ENCODE results near the gene AQP5.

The AQP5 gene

GRCh38 chr12:49932533-49933130 is 29.0 kb upstream of the AQP5 start:
- FAIRE-seq = no peak

DNA sequence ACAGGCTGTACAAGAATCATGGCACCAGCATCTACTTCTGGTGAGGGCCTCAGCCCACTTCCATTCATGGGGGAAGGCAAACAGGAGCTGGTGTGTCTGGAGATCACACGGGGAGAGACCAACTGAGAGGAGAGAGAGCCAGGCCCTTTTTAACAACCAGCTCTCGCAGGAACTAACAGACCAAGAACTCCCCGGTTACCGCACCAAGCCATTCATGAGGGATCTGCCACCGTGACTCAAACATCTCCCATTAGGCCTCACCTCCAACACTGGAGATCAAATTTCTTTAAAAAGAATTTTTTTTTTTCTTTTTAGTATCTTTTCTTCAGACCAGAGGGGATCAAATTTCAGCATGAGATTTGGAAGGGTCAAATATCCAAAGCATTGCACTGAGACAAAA is 27.9 kb upstream of the AQP5 start:
- FAIRE-seq = no peak

DNA sequence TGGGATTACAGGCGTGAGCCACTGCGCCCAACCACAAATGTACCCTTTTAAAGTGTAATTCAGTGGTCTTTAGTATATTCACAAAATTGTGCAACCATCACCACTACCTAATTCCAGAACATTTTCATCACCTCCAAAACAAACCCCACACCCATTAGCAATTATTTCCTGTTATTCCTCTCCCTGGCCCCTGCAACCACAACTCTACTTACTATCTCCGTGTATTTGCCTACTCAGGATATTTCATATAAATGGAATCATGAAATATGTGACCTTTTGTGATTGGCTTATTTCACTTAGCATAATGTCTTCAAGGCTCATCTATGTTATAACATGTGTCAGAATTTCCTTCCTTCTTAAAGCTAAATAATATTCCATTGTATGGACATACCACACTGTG is 27.2 kb upstream of the AQP5 start:
- FAIRE-seq = no peak

DNA sequence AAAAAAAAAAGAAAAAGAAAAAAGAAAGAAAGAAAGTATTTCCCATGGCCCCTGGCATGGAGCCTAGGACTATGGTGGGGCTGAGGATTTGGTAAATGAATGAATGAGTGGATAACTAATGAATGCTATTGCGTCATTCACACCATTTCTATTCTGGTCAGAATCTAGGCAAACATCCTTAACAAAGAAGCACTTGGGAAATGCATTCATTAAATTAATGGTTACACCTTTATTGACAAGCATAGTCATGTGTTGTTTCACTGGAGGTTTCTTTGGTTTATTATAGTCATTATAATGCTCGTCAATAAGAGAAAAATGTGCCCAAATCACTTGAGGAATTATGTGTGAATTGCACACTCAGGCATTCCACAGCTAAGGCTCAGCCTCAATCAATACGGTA is 24.7 kb upstream of the AQP5 start:
- no peak for FAIRE-seq

- no peak for FAIRE-seq
These were observed 23.9 kb upstream of the AQP5 start for GRCh38 chr12:49937639-49938300.

- FAIRE-seq = no peak
These were observed 22.4 kb upstream of the AQP5 start for GRCh38 chr12:49939307-49939706.

GRCh38 chr12:49939707-49940106 is 22.0 kb upstream of the AQP5 start:
- FAIRE-seq = no peak

DNA sequence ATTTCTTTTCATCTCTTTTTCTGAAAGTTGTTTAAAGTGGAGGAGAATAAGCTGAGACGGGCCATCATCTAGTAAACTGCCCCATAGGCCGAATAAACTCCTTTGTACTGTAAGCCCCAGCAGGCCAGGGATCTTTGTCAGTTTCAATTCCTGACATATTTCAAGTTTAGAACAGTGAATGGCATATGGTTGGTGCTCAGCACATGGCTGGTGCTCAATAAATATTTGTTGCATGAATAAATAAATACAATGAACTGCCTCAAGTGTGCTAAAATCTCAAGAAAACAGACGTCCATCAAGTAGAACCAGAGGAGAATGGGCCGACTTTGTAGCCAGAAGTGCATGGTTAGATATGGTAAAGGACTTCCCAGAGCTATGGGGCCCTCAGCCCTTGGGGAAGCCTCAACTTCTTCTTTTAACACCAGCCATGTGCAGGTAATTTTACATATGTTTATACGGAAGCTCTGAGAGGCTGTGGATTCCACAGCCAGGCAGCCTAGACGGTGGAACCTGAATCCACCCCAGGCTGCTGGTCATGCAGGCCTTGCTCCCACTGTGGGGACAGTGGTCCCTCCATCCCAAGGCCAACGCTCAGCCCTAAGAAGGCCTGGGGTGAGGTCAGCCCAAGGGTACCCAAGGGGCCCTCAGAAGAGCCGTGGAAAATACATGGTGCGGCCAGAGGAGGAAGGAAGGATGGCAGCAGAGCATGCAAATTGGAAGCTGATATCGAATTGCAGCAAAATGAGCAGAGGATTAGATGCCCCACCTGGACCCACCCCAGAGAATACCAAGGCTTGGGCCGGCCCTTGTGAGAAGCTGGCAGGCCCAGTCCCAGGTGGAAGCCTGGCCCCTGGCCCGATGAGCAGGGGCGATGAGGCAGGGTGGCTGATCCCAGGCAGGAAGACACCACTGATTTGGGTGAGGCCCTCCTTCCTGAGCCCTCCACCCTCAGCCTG is 19.8 kb upstream of the AQP5 start:
- no peak for FAIRE-seq

DNA sequence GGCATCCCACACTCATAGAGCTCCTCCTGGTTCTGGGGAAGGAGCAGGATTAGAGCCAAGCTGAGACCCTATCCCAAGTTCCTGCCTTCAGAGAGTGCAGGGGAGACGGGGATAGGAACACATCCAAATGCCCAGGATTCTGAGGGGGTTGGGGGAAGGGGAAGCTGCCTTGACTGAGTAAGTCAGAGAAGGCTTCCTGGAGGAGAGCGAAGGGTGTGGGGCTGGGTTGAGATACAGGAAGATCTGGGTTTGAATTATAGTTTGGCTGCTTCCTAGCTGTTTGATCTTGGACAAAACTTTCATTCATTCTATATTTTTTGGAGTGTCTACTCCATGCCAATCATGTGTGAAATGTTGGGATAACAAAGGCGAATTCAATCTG is 19.2 kb upstream of the AQP5 start:
- FAIRE-seq = no peak

DNA sequence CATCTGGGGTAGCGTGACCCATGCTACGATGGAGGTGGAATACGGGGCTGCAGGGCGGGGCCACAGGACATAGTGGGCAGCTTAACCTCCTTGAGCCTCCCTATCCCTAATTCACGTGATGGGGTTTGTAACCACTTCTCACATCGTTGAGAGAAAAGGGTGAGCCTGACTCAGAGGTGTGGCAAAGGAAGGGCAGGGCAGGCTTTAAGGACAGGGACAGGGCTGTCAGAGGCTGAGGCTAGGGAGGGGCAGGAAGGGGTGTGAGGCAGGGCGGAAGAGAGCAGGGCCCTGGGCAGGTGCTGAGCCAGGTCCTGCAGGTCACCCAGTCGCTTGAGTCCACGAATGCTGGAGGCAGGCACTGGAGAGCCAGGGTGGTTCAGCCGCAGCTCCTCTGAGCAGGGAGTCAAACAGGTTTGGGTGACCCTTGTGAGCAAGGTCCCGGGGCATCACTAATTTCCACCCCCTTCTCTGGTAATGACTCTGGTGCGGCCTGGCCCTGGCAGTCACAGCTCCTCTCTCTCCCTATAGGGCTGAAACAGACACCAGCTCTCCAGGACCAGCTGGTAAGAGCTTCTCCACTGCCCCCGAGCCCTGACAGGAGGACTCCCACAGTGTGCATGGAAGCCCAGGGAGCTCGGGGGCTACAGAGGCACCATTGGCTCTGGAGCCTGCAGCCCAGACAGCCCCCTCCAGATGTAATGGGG is 18.6 kb upstream of the AQP5 start:
- no peak for FAIRE-seq

DNA sequence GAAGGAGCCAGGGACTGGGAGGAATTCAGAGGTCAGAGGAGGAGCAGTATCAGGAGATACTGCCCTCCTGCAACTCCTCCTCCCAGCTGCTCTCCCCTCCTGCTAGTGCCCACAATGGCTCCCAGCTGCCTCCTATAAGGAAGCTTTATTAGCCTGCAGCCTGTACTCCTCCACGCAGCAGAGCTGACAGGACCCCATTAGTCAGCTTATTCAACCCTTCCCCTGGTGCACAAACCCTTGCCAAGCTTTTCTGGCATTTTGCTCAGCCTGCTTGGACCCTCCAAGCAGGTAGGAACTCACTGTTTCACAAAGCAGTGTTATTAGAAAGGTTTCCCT is 18.1 kb upstream of the AQP5 start:
- no peak for FAIRE-seq

- no peak for FAIRE-seq
These were observed 17.6 kb upstream of the AQP5 start for GRCh38 chr12:49944046-49944445.

DNA sequence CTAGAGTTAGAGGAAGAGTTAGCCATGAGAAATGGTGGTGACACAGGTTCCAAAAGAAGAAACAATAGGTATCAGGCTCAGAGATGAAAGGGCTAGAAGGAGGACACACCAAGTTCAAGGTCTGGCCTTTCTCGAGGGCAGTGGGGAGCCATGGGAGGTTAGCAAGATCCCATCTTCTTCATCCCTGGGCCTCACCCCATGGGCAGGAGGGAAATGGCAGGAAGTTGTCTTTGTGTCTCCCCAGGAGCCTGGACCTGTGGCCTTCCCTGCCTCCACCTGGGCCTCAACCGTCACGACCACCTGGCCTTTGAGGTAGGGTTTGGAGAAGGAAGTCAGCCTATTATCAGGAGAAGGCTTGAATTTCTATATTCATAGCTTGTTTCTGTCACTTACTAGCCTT is 17.0 kb upstream of the AQP5 start:
- no peak for FAIRE-seq

DNA sequence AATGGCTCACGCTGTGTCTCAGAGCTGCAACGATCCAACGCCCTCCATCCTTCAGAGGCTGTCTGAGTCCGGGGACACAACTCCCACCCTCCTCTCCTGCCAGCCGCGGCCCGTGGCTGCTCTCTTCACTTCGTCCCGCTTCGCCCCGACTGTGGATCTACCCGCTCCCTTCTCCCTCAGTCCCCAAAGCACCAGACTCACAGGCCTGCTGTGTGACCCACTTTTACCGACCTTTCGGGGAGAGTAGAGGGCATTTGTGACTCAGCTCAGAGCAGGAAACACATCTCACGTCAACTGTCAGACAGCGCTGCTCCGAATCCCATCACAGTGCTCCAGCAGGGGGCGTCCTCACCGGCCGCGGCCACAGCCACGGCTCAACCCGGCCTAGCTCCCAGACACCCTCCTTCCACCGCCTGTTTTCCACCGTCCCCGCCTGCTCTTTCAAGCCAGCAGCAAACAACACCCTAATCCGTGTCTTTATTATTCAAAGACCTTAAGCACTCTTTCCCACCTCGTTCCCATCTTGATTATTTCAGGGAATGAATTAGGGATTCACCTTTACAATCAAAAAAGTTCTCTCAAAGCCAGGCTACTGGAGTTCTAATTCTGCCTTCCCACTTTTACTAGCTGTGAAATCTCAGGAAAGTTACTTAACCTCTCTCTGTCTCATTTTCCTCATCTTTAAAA is 16.1 kb upstream of the AQP5 start:
- no peak for FAIRE-seq

GRCh38 chr12:49946086-49946485 is 15.6 kb upstream of the AQP5 start:
- FAIRE-seq = no peak

DNA sequence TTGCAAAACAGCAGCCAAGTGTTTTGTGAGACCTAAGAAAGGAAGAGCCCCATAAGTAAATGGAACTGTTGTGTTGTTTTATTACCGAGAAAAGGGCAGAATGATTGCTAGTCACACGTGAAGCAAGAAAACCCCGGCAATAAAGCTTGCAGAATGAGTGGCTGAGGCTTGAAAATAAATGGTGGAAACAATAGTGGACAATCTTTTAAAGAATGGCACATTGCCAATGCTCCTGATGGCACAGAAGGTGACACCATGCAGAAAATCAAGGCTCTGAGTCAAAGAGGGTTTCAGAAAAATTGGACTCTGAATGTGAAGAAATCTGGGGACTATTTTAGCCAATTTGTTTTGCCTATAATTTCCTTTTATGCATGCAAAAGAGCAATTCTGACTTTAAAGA is 15.2 kb upstream of the AQP5 start:
- FAIRE-seq = no peak

DNA sequence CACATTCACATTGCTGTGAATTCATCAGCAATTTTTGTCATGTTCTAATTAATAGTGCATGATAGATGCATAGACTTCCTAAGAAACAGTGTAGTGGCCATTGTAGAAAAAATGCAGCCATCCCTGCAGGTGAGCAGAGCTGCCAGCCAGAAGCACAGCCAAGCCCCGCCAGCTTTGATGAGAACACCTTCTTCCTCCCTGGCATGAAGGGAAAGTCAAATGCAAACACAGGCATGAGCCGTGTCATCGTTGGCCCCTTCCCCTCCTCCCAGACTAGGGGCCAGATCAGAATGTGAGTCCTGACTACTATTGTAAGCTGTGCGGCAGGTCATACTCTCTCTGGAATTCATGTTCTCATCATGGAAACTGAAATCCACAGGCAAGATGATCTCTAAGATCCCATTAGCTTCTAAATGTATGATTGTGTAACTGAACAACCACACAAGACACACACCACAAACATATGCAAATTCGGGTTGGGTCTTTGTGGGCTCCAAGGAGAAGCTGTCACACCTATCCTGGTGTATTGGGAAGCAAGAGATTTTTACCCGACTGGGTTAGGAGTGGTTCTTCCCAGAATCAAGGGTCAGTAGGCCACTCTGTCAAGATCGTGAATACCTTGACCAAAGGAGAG is 14.0 kb upstream of the AQP5 start:
- FAIRE-seq = no peak

GRCh38 chr12:49948866-49949845 is 12.5 kb upstream of the AQP5 start:
- no peak for FAIRE-seq

DNA sequence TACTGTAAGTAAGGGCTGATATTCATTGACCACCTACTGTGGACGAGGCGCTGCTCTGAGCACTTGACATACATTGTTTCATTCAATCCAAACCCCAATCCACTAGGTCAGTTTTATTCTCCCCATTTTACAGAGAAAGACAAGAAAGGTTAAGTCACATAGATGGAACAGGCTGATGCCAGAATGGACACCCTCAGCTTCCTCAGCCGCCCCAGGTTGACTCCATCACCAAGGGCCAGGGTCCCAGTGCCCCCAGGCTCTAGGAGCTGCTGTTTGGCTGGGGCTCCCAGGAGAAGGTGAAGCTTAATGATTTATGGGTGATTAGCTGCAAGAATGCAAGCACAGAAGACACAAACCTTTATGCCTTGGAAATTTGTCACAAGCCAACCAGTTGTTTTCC is 11.8 kb upstream of the AQP5 start:
- FAIRE-seq = no peak

DNA sequence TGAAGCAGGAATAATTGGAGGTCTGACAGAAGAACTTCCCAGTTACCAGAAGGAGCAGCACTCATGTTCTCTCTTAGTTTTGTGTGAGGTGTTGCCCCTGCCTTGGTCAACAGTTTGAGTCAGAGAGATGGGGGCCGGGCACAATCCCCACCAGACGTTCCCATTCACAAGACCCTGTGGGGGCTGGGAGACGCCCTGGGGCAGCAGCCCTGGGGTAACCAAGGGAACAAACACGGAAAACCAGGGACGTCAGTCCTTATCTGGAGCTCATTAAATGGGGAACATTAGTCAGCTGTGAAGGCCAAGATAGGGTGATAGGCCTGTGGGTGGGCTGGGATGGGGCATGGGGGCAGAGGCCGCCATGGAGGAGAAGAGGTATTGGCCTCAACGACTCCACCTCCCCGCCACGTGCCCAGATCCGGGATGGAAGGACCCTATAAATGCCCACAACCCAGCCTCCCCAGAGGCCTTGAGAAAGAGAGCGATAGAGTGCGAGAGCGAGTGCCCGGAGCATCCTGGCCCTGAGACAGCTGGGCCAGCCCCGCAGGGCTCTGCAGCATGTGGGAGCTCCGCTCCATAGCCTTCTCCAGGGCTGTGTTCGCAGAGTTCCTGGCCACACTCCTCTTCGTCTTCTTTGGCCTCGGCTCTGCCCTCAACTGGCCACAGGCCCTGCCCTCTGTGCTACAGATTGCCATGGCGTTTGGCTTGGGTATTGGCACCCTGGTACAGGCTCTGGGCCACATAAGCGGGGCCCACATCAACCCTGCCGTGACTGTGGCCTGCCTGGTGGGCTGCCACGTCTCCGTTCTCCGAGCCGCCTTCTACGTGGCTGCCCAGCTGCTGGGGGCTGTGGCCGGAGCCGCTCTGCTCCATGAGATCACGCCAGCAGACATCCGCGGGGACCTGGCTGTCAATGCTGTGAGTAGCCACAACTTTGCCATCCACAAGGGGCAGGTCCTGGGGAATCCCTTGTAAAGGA is 11.1 kb upstream of the AQP5 start, which contains the start of gene AQP2:
TSS of gene AQP2 (plus strand) at position 465 of the 979 bp plus-strand sequence. CDS start at position 559, 94 bp downstream.
- FAIRE-seq = no peak

Measured in TTC549 (cell line).